HepG2 (cell line): ENCODE data around the gene SLC29A3. TPM values are rescaled to one million over a fixed set of nuclear protein-coding genes. Genes with fewer than 3 reads are reported as not detected.

Experiments used
- ATAC-seq: fragments of 200-7000 bp; cut with Tn5 transposase; 3 replicates; pipeline ENCODE4 v1.9.1; 2020; ENCODE audit warnings: mild to moderate bottlenecking, moderate library complexity
- BruUV-seq: library from RNA; stranded (reverse); fragments of 400-500 nt; replicated peaks from 2 replicates; lab custom pipeline; 2021; lab: Mats Ljungman, UMichigan
- CTCF ChIA-PET: fragments of 300-600 bp; formaldehyde crosslinking; extraction: SDS; loops from one replicate; lab custom pipeline; 2021; ENCODE audit warnings: low total read pairs, inconsistent platforms, low intra/inter-chr PET ratio; lab: Yijun Ruan, JAX
- POLR2A ChIA-PET: fragments of 350-600 bp; sonication (Branson Sonifier 250); formaldehyde crosslinking; loops from one replicate; lab custom pipeline; 2020; ENCODE audit warnings: antibody characterized with exemption, inconsistent platforms; lab: Yijun Ruan, JAX
- DNase-seq: peaks from one replicate; pipeline ENCODE4 v3.0.0-alpha.2; 2015; ENCODE audit warnings: low spot score
- FAIRE-seq: peaks from 3 replicates; lab custom pipeline; 2011; peaks lifted over from hg19 to GRCh38; lab: Jason Lieb, UNC
- H2AFZ ChIP-seq: one replicate; pipeline ENCODE4 v1.6.1; 2011; ENCODE audit warnings: low read length, inconsistent platforms
- H3K27ac ChIP-seq: fragments of 300-600 bp; 3 replicates; pipeline ENCODE4 v1.8.0; 2011; ENCODE audit warnings: mixed run types, mild to moderate bottlenecking, mixed read lengths, low read length, inconsistent platforms; ENCODE audit not compliant: insufficient read depth; ENCODE audit errors: extremely low read length
- H3K27me3 ChIP-seq, 2 experiments: fragments of 200-600 bp in 1 of 2; 2 replicates in 1 of 2; 3 replicates in 1 of 2; pipeline versions ENCODE4 v1.6.0 to v1.8.0; 2011; ENCODE audit warnings: low read length in 2 of 2, mild to moderate bottlenecking in 2 of 2, moderate library complexity in 2 of 2, inconsistent platforms in 1 of 2; ENCODE audit not compliant: insufficient read depth in 2 of 2, control insufficient read depth in 1 of 2
- H3K36me3 ChIP-seq, 2 experiments: fragments of 200-600 bp in 1 of 2; replicated peaks in 1 of 2; 2 replicates in 1 of 2; 3 replicates in 1 of 2; pipeline versions ENCODE4 v1.5.1 to v1.8.0; 2011; ENCODE audit warnings: low read length in 2 of 2, inconsistent platforms in 1 of 2; ENCODE audit not compliant: insufficient read depth in 2 of 2, control insufficient read depth in 1 of 2
- H3K4me1 ChIP-seq: 2 replicates; pipeline ENCODE4 v1.5.1; 2012; ENCODE audit warnings: low read length, inconsistent platforms; ENCODE audit not compliant: insufficient read depth
- H3K4me2 ChIP-seq: 2 replicates; pipeline ENCODE4 v1.6.0; 2011; ENCODE audit warnings: low read depth, low read length, inconsistent platforms
- H3K4me3 ChIP-seq, 3 experiments: fragments of 200-600 bp in 1 of 3; sonication (generic), shearing (Covaris generic) in 1 of 3; replicated peaks in 1 of 3; 2 replicates each; pipeline ENCODE4 v1.5.1; 2011 to 2016; ENCODE audit warnings: low read length in 3 of 3, inconsistent platforms in 2 of 3, low read depth in 2 of 3, mild to moderate bottlenecking in 2 of 3, control low read depth in 1 of 3, mixed read lengths in 1 of 3; ENCODE audit not compliant: insufficient read depth in 1 of 3
- H3K79me2 ChIP-seq: one replicate; pipeline ENCODE4 v1.6.1; 2011; ENCODE audit warnings: low read length, inconsistent platforms; ENCODE audit not compliant: insufficient read depth
- H3K9ac ChIP-seq: 2 replicates; pipeline ENCODE4 v1.6.0; 2011; ENCODE audit warnings: mild to moderate bottlenecking, low read depth, low read length, inconsistent platforms; ENCODE audit not compliant: insufficient read depth
- H3K9me3 ChIP-seq: 2 replicates; pipeline ENCODE4 v1.5.1; 2012; ENCODE audit warnings: mild to moderate bottlenecking, low read length
- H4K20me1 ChIP-seq: 2 replicates; pipeline ENCODE4 v1.6.0; 2011; ENCODE audit warnings: inconsistent platforms, mild to moderate bottlenecking, low read length, moderate library complexity; ENCODE audit not compliant: insufficient read depth
- BCL6 ChIP-seq: IDR thresholded peaks from 2 replicates; pipeline ENCODE4 v1.6.1; 2016; ENCODE audit warnings: missing genetic modification reagents, missing compliant biosample characterization
- EEA1 ChIP-seq: sonication (generic); formaldehyde crosslinking; IDR thresholded peaks from 2 replicates; pipeline ENCODE4 v1.5.1; 2020; ENCODE audit warnings: mild to moderate bottlenecking, missing genetic modification reagents, borderline replicate concordance
- EP300 ChIP-seq, 3 experiments: sonication (generic) in 1 of 3; formaldehyde crosslinking in 1 of 3; IDR thresholded peaks; 2 replicates each; pipeline versions ENCODE4 v1.5.1 to v1.6.1; 2011 to 2020; ENCODE audit warnings: low read depth in 2 of 3, low read length in 2 of 3, borderline replicate concordance in 1 of 3, improper control_type of control experiment in 1 of 3, mild to moderate bottlenecking in 1 of 3, missing genetic modification reagents in 1 of 3, moderate library complexity in 1 of 3
- SNAPC2 ChIP-seq: sonication (generic); formaldehyde crosslinking; IDR thresholded peaks from 2 replicates; pipeline ENCODE4 v1.8.1; 2022; ENCODE audit warnings: mild to moderate bottlenecking, missing genetic modification reagents
- SYNCRIP ChIP-seq: fragments of 200-400 bp; formaldehyde crosslinking; IDR thresholded peaks from 2 replicates; pipeline ENCODE4 v1.6.1; 2018; ENCODE audit warnings: mild to moderate bottlenecking, low read depth, low read length; ENCODE audit not compliant: insufficient read depth
- TBX2 ChIP-seq: sonication (generic); formaldehyde crosslinking; IDR thresholded peaks from 2 replicates; pipeline ENCODE4 v1.5.0; 2020; ENCODE audit warnings: missing genetic modification reagents, mild to moderate bottlenecking, borderline replicate concordance
- ZBTB46 ChIP-seq: sonication (generic); formaldehyde crosslinking; IDR thresholded peaks from 2 replicates; pipeline ENCODE4 v1.4.0; 2020; ENCODE audit warnings: mild to moderate bottlenecking, missing genetic modification reagents, borderline replicate concordance
- ZNF24 ChIP-seq: fragments of 450-650 bp; IDR thresholded peaks from 2 replicates; pipeline ENCODE4 v1.6.1; 2017; ENCODE audit warnings: antibody characterized with exemption, mild to moderate bottlenecking
- ZNF34 ChIP-seq: sonication (generic); formaldehyde crosslinking; IDR thresholded peaks from 2 replicates; pipeline ENCODE4 v1.4.0; 2020; ENCODE audit warnings: mild to moderate bottlenecking, missing genetic modification reagents, borderline replicate concordance
- ZNF350 ChIP-seq: sonication (generic); formaldehyde crosslinking; IDR thresholded peaks from 2 replicates; pipeline ENCODE4 v1.4.0; 2020; ENCODE audit warnings: mild to moderate bottlenecking, low read depth, missing genetic modification reagents, borderline replicate concordance
- ZNF589 ChIP-seq: sonication (generic); formaldehyde crosslinking; conservative IDR thresholded peaks from 2 replicates; pipeline ENCODE4 v1.8.0; 2022; ENCODE audit warnings: mild to moderate bottlenecking, moderate library complexity, missing genetic modification reagents
- ZNF713 ChIP-seq: sonication (generic); formaldehyde crosslinking; IDR thresholded peaks from 2 replicates; pipeline ENCODE4 v1.4.0; 2020; ENCODE audit warnings: mild to moderate bottlenecking, missing genetic modification reagents
- ZNF773 ChIP-seq: sonication (generic); formaldehyde crosslinking; IDR thresholded peaks from 2 replicates; pipeline ENCODE4 v1.4.0; 2020; ENCODE audit warnings: missing genetic modification reagents, borderline replicate concordance
- WGBS: methylation state at CpG from one replicate; pipeline ENCODE4 v1.1.6; 2017; ENCODE audit warnings: low lambda C conversion rate; 5-methylcytosine and 5-hydroxymethylcytosine counted together
- in situ Hi-C: cut with HindIII; loops from 2 replicates; pipeline ENCODE4 v1.10.0; 2017; ENCODE audit warnings: low pct_unique_long_range_greater_than_20kb; ENCODE audit not compliant: extremely low pct_ligation_motif_present
- intact Hi-C: fragments of 100-400 bp; cut with micrococcal nuclease; formaldehyde crosslinking; loops from one replicate; pipeline ENCODE4 v1.10.0; 2022; ENCODE audit not compliant: unreplicated experiment
- polyA plus RNA-seq, 8 experiments: library from polyadenylated mRNA; depleted of rRNA in 3 of 8; stranded (reverse) in 7 of 8; unstranded in 1 of 8; fragments of >200 nt; fragmentation: Illumina TruSeq in 4 of 8; extraction: Trizol in 4 of 8; gene quantifications; 2 replicates each; pipeline versions ENCODE4 v1.2.1 to v1.2.3, GENCODE V29; 2011 to 2016; ENCODE audit warnings: low read depth in 4 of 8, missing spikeins in 1 of 8, mixed read lengths in 1 of 8; ENCODE audit not compliant: insufficient read depth in 1 of 8
- total RNA-seq, 5 experiments: library from RNA; depleted of rRNA; stranded (reverse); fragments of >200 nt; fragmentation: Illumina TruSeq; extraction: Trizol; gene quantifications; 2 replicates each; pipeline ENCODE4 v1.2.3, GENCODE V29; 2016; ENCODE audit warnings: low read depth in 1 of 5
- TF ChIP-seq, protein P1 (sequence below): sonication (generic); formaldehyde crosslinking; IDR thresholded peaks from 2 replicates; pipeline ENCODE4 v1.5.0; 2020; ENCODE audit warnings: missing genetic modification reagents
- TF ChIP-seq, protein P2 (sequence below): sonication (generic); formaldehyde crosslinking; IDR thresholded peaks from 2 replicates; pipeline ENCODE4 v1.4.0; 2020; ENCODE audit warnings: missing genetic modification reagents, borderline replicate concordance
- TF ChIP-seq, protein P3 (sequence below): sonication (generic); formaldehyde crosslinking; IDR thresholded peaks from 2 replicates; pipeline ENCODE4 v1.5.1; 2020; ENCODE audit warnings: missing genetic modification reagents, mild to moderate bottlenecking, borderline replicate concordance

SLC29A3 gene
- total and polyA plus RNA-seq, 2 of the 13 experiments (the other 11 are each of a cell fraction or from before 2014, with no cell fraction given) = 8.6 to 11.8 TPM

DNA sequence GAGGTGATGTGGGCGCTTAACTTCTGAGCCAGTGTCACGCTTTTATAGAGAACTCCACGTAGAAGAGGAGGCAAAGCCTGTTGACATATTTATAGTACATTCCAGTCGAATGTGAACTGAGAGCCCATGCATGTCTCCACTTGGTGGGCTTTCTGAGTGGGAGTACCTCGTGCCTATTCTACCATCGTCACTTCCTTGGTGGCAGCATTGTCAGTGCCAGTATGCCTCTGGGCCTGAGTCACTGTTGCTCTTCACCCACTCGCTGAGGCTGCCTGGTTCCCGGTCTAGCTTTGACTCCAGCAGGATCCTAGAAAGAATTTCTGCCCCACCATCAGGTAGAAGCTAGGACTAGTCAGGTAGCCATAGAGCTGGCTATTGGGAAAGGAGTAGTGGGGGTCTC lies 47.6 kb downstream of the SLC29A3 start:
- H3K27me3 ChIP-seq = no peaks in the 10 kb centered on the region
- H3K4me2 ChIP-seq = no peak overlapping the region
- no peak overlapping the region for H3K27ac ChIP-seq
- no peak overlapping the region for H3K4me3 ChIP-seq
- in situ Hi-C loops = no loop called here
- ChIA-PET POLR2A (interaction anchor here (1.1 kb wide), 1 partner anchor 44 kb away, joined by 3 read pairs; no protein-coding TSS in a partner anchor), CTCF (no interaction called here)
- no peak overlapping the region for H2AFZ ChIP-seq
- DNase-seq = no peak
- intact Hi-C loops = no loop called here
- H4K20me1 ChIP-seq = no peaks in the 10 kb centered on the region
- no peak overlapping the region for H3K9ac ChIP-seq
- H3K4me1 ChIP-seq = peaks cover 19% of the 10 kb centered on the region
- no peak for ATAC-seq
- peaks cover 10 to 11% of the 10 kb centered on the region in 2 experiments; a peak in 4 of 5 replicates for H3K36me3 ChIP-seq
- 93% methylated on average over 5 of the region's 8 CpGs for WGBS
- FAIRE-seq = no peak
- BruUV-seq = no TSS peak
- H3K9me3 ChIP-seq = no peaks in the 10 kb centered on the region
- no peaks in the 10 kb centered on the region for H3K79me2 ChIP-seq
- TF ChIP-seq EEA1 (CRISPR knock-in tag) (no peak), ZNF773 (CRISPR knock-in tag) (no peak), ZBTB46 (CRISPR knock-in tag) (no peak), EP300 (IDR thresholded peaks at IDR 0.05; ENCODE audit: low read depth in 2 of 2, low read length in 2 of 2) (no peak), EP300 (CRISPR knock-in tag; IDR thresholded peaks at IDR 0.05; ENCODE audit: borderline replicate concordance) (no peak), BCL6 (CRISPR knock-in tag) (no peak), ZNF34 (CRISPR knock-in tag) (no peak), ZNF713 (CRISPR knock-in tag) (no peak), SYNCRIP (no peak), TBX2 (CRISPR knock-in tag) (no peak), ZNF24 (no peak), ZNF350 (CRISPR knock-in tag) (no peak), ZNF589 (no peak), SNAPC2 (CRISPR knock-in tag) (no peak)
- TF ChIP-seq, protein P1, sequence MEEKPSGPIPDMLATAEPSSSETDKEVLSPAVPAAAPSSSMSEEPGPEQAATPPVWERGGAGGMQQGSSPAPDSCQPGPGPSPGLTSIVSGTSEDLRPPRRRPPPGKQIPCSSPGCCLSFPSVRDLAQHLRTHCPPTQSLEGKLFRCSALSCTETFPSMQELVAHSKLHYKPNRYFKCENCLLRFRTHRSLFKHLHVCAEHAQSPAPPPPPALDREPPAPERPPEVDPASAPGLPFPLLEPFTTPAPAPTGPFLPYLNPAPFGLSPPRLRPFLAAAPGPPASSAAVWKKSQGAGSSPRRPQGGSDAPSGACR = no peak
- TF ChIP-seq, protein P2, sequence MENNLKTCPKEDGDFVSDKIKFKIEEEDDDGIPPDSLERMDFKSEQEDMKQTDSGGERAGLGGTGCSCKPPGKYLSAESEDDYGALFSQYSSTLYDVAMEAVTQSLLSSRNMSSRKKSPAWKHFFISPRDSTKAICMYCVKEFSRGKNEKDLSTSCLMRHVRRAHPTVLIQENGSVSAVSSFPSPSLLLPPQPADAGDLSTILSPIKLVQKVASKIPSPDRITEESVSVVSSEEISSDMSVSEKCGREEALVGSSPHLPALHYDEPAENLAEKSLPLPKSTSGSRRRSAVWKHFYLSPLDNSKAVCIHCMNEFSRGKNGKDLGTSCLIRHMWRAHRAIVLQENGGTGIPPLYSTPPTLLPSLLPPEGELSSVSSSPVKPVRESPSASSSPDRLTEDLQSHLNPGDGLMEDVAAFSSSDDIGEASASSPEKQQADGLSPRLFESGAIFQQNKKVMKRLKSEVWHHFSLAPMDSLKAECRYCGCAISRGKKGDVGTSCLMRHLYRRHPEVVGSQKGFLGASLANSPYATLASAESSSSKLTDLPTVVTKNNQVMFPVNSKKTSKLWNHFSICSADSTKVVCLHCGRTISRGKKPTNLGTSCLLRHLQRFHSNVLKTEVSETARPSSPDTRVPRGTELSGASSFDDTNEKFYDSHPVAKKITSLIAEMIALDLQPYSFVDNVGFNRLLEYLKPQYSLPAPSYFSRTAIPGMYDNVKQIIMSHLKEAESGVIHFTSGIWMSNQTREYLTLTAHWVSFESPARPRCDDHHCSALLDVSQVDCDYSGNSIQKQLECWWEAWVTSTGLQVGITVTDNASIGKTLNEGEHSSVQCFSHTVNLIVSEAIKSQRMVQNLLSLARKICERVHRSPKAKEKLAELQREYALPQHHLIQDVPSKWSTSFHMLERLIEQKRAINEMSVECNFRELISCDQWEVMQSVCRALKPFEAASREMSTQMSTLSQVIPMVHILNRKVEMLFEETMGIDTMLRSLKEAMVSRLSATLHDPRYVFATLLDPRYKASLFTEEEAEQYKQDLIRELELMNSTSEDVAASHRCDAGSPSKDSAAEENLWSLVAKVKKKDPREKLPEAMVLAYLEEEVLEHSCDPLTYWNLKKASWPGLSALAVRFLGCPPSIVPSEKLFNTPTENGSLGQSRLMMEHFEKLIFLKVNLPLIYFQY (CRISPR knock-in tag) = no peak
- TF ChIP-seq, protein P3, sequence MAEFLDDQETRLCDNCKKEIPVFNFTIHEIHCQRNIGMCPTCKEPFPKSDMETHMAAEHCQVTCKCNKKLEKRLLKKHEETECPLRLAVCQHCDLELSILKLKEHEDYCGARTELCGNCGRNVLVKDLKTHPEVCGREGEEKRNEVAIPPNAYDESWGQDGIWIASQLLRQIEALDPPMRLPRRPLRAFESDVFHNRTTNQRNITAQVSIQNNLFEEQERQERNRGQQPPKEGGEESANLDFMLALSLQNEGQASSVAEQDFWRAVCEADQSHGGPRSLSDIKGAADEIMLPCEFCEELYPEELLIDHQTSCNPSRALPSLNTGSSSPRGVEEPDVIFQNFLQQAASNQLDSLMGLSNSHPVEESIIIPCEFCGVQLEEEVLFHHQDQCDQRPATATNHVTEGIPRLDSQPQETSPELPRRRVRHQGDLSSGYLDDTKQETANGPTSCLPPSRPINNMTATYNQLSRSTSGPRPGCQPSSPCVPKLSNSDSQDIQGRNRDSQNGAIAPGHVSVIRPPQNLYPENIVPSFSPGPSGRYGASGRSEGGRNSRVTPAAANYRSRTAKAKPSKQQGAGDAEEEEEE = no peak
